H1 (cell line): ENCODE measurements around the gene TMEM121B. TPM values are rescaled to one million over a fixed set of nuclear protein-coding genes. Genes with fewer than 3 reads are reported as not detected.

ENCODE experiments used
- CTCF ChIA-PET: fragments of 300-600 bp; sonication (Branson Sonifier 250); formaldehyde crosslinking; loops from one replicate; lab custom pipeline; 2021; ENCODE audit not compliant: partially characterized antibody; lab: Charles Lee
- POLR2A ChIA-PET: fragments of 300-600 bp; sonication (Branson Sonifier 250); formaldehyde crosslinking; loops from one replicate; lab custom pipeline; 2021; ENCODE audit warnings: inconsistent platforms; ENCODE audit not compliant: partially characterized antibody; lab: Charles Lee
- DNase-seq, 2 experiments: peaks; one replicate each; pipeline versions ENCODE4 v3.0.0 to v3.0.0-alpha.2; 2010 to 2022; ENCODE audit warnings: low spot score in 2 of 2, low read depth in 1 of 2, mixed read lengths in 1 of 2
- FAIRE-seq: peaks from 2 replicates; lab custom pipeline; 2011; peaks lifted over from hg19 to GRCh38; lab: Jason Lieb, UNC
- H2AFZ ChIP-seq: 2 replicates; pipeline ENCODE4 v1.8.1; 2012; ENCODE audit warnings: low read length, inconsistent platforms
- H2AK5ac ChIP-seq: 2 replicates; pipeline ENCODE4 v1.6.1; 2013; ENCODE audit warnings: low read depth, low read length
- H2BK120ac ChIP-seq: replicated peaks from 2 replicates; pipeline ENCODE3; 2013; ENCODE audit warnings: low read depth, low read length, inconsistent platforms
- H2BK12ac ChIP-seq: 2 replicates; pipeline ENCODE4 v1.6.1; 2013; ENCODE audit warnings: low read depth, low read length
- H2BK15ac ChIP-seq: 2 replicates; pipeline ENCODE4 v1.6.1; 2013; ENCODE audit warnings: low read length
- H2BK20ac ChIP-seq: 2 replicates; pipeline ENCODE4 v1.6.1; 2013; ENCODE audit warnings: low read length
- H2BK5ac ChIP-seq: 2 replicates; pipeline ENCODE4 v1.6.1; 2013; ENCODE audit warnings: low read depth, low read length
- H3K14ac ChIP-seq: 2 replicates; pipeline ENCODE4 v1.6.1; 2013; ENCODE audit warnings: inconsistent platforms; ENCODE audit not compliant: insufficient read length
- H3K18ac ChIP-seq: 2 replicates; pipeline ENCODE4 v1.6.1; 2013; ENCODE audit warnings: low read length; ENCODE audit errors: extremely low read depth
- H3K23ac ChIP-seq: 2 replicates; pipeline ENCODE4 v1.6.1; 2013; ENCODE audit warnings: inconsistent platforms; ENCODE audit not compliant: insufficient read length
- H3K23me2 ChIP-seq: 2 replicates; pipeline ENCODE4 v1.6.1; 2013; ENCODE audit warnings: low read depth, low read length
- H3K27ac ChIP-seq: 2 replicates; pipeline ENCODE4 v1.6.1; 2011; ENCODE audit warnings: low read depth, low read length, inconsistent platforms
- H3K27me3 ChIP-seq, 4 experiments: replicated peaks in 1 of 4; 1 replicate in 1 of 4; 2 replicates in 3 of 4; pipeline versions ENCODE4 v1.6.1 to v1.8.1; 2011 to 2013; ENCODE audit warnings: low read length in 3 of 4, mild to moderate bottlenecking in 3 of 4, inconsistent platforms in 2 of 4, mixed read lengths in 2 of 4, moderate library complexity in 1 of 4; ENCODE audit not compliant: control insufficient read depth in 3 of 4, insufficient read depth in 3 of 4; ENCODE audit errors: extremely low read depth in 1 of 4
- H3K36me3 ChIP-seq, 4 experiments: 2 replicates each; pipeline versions ENCODE4 v1.6.1 to v1.8.1; 2011 to 2013; ENCODE audit warnings: mild to moderate bottlenecking in 4 of 4, low read length in 3 of 4, moderate library complexity in 2 of 4, control low read depth in 1 of 4, inconsistent platforms in 1 of 4; ENCODE audit not compliant: insufficient read depth in 4 of 4, control insufficient read depth in 2 of 4
- H3K4ac ChIP-seq: replicated peaks from 2 replicates; pipeline ENCODE3; 2013; ENCODE audit warnings: low read length, low read depth, mixed read lengths, inconsistent platforms; ENCODE audit not compliant: insufficient read length
- H3K4me1 ChIP-seq, 4 experiments: replicated peaks in 1 of 4; 1 replicate in 1 of 4; 2 replicates in 3 of 4; pipeline versions ENCODE4 v1.6.1 to v1.8.1; 2011 to 2013; ENCODE audit warnings: low read length in 3 of 4, inconsistent platforms in 2 of 4, mixed read lengths in 1 of 4; ENCODE audit not compliant: insufficient read depth in 4 of 4, control insufficient read depth in 3 of 4
- H3K4me2 ChIP-seq, 2 experiments: 2 replicates each; pipeline versions ENCODE4 v1.6.1 to v1.8.1; 2011 to 2013; ENCODE audit warnings: low read depth in 2 of 2, low read length in 2 of 2, control low read depth in 1 of 2, inconsistent platforms in 1 of 2, mild to moderate bottlenecking in 1 of 2; ENCODE audit not compliant: insufficient read depth in 1 of 2
- H3K4me3 ChIP-seq, 4 experiments: fragments of 200-600, 300-600 bp in 1 of 4; sonication (generic), shearing (Covaris generic), sonication (Bioruptor Twin) in 1 of 4; 2 replicates each; pipeline versions ENCODE4 v1.5.1 to v1.8.1; 2011 to 2016; ENCODE audit warnings: low read length in 4 of 4, low read depth in 3 of 4, control low read depth in 2 of 4, inconsistent platforms in 2 of 4, mild to moderate bottlenecking in 2 of 4, mixed read lengths in 1 of 4, moderate library complexity in 1 of 4; ENCODE audit not compliant: insufficient read depth in 2 of 4; ENCODE audit errors: extremely low read depth in 1 of 4
- H3K56ac ChIP-seq: replicated peaks from 2 replicates; pipeline ENCODE3; 2013; ENCODE audit warnings: low read depth, mild to moderate bottlenecking, mixed read lengths, low read length, inconsistent platforms; ENCODE audit not compliant: insufficient read length
- H3K79me1 ChIP-seq: 2 replicates; pipeline ENCODE4 v1.6.1; 2013; ENCODE audit warnings: low read depth, low read length, control low read depth
- H3K79me2 ChIP-seq, 2 experiments: 2 replicates each; pipeline versions ENCODE4 v1.6.1 to v1.8.1; 2012 to 2013; ENCODE audit warnings: low read length in 2 of 2, mild to moderate bottlenecking in 2 of 2, inconsistent platforms in 1 of 2; ENCODE audit not compliant: insufficient read depth in 2 of 2, control insufficient read depth in 1 of 2
- H3K9ac ChIP-seq, 4 experiments: replicated peaks in 1 of 4; 1 replicate in 1 of 4; 2 replicates in 3 of 4; pipeline versions ENCODE4 v1.6.1 to v1.8.1; 2011 to 2013; ENCODE audit warnings: low read depth in 3 of 4, low read length in 3 of 4, control low read depth in 2 of 4, mild to moderate bottlenecking in 2 of 4, moderate library complexity in 2 of 4, inconsistent platforms in 1 of 4; ENCODE audit errors: extremely low read depth in 1 of 4
- H3K9me3 ChIP-seq, 2 experiments: 2 replicates each; pipeline versions ENCODE4 v1.6.1 to v1.8.1; 2012 to 2013; ENCODE audit warnings: mild to moderate bottlenecking in 2 of 2, moderate library complexity in 2 of 2, control low read depth in 1 of 2, inconsistent platforms in 1 of 2, low read depth in 1 of 2, low read length in 1 of 2, mixed read lengths in 1 of 2; ENCODE audit not compliant: insufficient read depth in 2 of 2
- H4K20me1 ChIP-seq, 2 experiments: replicated peaks in 1 of 2; 2 replicates each; pipeline versions ENCODE3 to v1.8.1; 2011 to 2013; ENCODE audit warnings: inconsistent platforms in 2 of 2, low read length in 2 of 2, mild to moderate bottlenecking in 1 of 2; ENCODE audit not compliant: insufficient read depth in 2 of 2, control insufficient read depth in 1 of 2
- H4K5ac ChIP-seq: 2 replicates; pipeline ENCODE4 v1.6.1; 2013; ENCODE audit warnings: low read length, low read depth, mixed read lengths, inconsistent platforms; ENCODE audit not compliant: insufficient read length
- H4K8ac ChIP-seq: 2 replicates; pipeline ENCODE4 v1.8.0; 2013; ENCODE audit warnings: mild to moderate bottlenecking, moderate library complexity, low read length, inconsistent platforms; ENCODE audit not compliant: insufficient read depth; ENCODE audit errors: extremely low read depth
- H4K91ac ChIP-seq: replicated peaks from 2 replicates; pipeline ENCODE3; 2013; ENCODE audit warnings: low read length, mixed read lengths, inconsistent platforms; ENCODE audit not compliant: insufficient read length
- RNF2 ChIP-seq: fragments of 200-900, 300-1000 bp; sonication (generic); IDR thresholded peaks from 2 replicates; pipeline ENCODE4 v1.7.1; 2016; ENCODE audit warnings: borderline replicate concordance, low read depth, mild to moderate bottlenecking, antibody characterized with exemption, low read length; ENCODE audit not compliant: poor library complexity, severe bottlenecking; ENCODE audit errors: missing control alignments
- SUZ12 ChIP-seq: fragments of 200-600 bp; sonication (generic); IDR thresholded peaks from 2 replicates; pipeline ENCODE4 v1.6.1; 2012; ENCODE audit warnings: mild to moderate bottlenecking, inconsistent platforms, low read length, moderate library complexity, mixed read lengths
- WGBS, 2 experiments: shearing (Covaris generic) in 1 of 2; methylation state at CpG; one replicate each; pipeline versions ENCODE4 v1.1.6 to v1.1.7; 2013 to 2015; ENCODE audit warnings: low lambda C conversion rate in 2 of 2, mixed read lengths in 2 of 2, inconsistent platforms in 1 of 2, low coverage in 1 of 2, missing lambda C conversion rate in 1 of 2; ENCODE audit not compliant: insufficient replicate concordance in 2 of 2, insufficient coverage in 1 of 2, insufficient read length in 1 of 2; ENCODE audit errors: extremely low coverage in 1 of 2, missing lambda C conversion rate in 1 of 2; 5-methylcytosine and 5-hydroxymethylcytosine counted together
- polyA plus RNA-seq, 7 experiments: library from polyadenylated mRNA; depleted of rRNA in 3 of 7; stranded (reverse) in 5 of 7; unstranded in 2 of 7; fragments of >200 nt in 5 of 7; fragments of 200-250 nt in 2 of 7; gene quantifications; 1 replicate in 5 of 7; 2 replicates in 1 of 7; 4 replicates in 1 of 7; pipeline versions ENCODE4 v1.2.1 to v1.2.3, GENCODE V29; 2011 to 2013; ENCODE audit warnings: missing spikeins in 2 of 7, mixed read lengths in 2 of 7
- total RNA-seq: library from RNA; stranded (reverse); fragmentation: NEBNext Ultra II Directional; extraction: Animal tissue kit (Norgen Biotek cat#: 25700); gene quantifications from 2 replicates; pipeline ENCODE4 v1.2.1, GENCODE V29; 2021
- TF ChIP-seq, protein P1 (sequence below): IDR thresholded peaks from 2 replicates; pipeline ENCODE4 v1.6.1; 2012; ENCODE audit warnings: inconsistent platforms

Gene TMEM121B
- total and polyA plus RNA-seq, 2 of the 8 experiments (the other 6 are each of a cell fraction or from before 2014, with no cell fraction given) = 4.3 to 6.9 TPM

DNA sequence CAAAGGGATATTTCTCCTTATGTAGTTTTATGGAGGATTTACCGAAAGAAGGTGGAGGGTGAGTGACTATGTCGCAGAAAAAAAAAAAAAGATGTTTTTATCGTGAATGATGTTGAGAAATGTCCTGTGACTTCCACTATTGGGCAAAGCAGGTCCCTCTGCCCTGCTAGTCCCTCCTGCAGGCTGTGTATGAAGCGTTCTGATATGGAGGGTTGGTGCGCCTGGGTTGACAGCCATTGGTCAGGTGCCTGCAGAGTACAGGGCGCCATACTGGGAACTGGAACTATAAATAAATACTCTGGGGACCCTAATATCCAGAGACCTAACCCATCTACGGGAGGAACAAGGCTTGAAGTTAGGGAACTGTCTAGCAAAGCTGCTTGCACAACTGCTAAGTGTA lies 34.9 kb downstream of the TMEM121B start:
- H3K27ac ChIP-seq = no peak overlapping the region
- H2AFZ ChIP-seq = no peak overlapping the region
- H2BK5ac ChIP-seq = no peak overlapping the region
- H3K4me3 ChIP-seq = peak overlapping the region; percentile 61 to 94 (median 68); a peak in 4 of 8 replicates
- peak overlapping the region; percentile 85 to 92 for H3K4me2 ChIP-seq
- H3K4ac ChIP-seq = no peak overlapping the region
- POLR2A ChIA-PET = interaction anchor here (1.6 kb wide), 1 partner anchor 9 kb away, joined by 5 read pairs; no protein-coding TSS in a partner anchor
- H3K79me1 ChIP-seq = peaks cover 2% of the 10 kb centered on the region; the same call in 1 of the 2 replicates
- H3K56ac ChIP-seq = no peak overlapping the region
- H3K4me1 ChIP-seq = peaks cover 0 to 3% (median 2%) of the 10 kb centered on the region in 4 experiments; a peak in 4 of 7 replicates
- H3K23ac ChIP-seq = no peak overlapping the region
- H4K5ac ChIP-seq = no peak overlapping the region
- no peak overlapping the region for H2BK12ac ChIP-seq
- no peak overlapping the region for H2AK5ac ChIP-seq
- TF ChIP-seq SUZ12 (peak; percentile 13; the same call in 1 of the 2 replicates), RNF2 (no peak)
- TF ChIP-seq, protein P1, sequence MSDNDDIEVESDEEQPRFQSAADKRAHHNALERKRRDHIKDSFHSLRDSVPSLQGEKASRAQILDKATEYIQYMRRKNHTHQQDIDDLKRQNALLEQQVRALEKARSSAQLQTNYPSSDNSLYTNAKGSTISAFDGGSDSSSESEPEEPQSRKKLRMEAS = no peak
- no peaks in the 10 kb centered on the region; a peak in 1 of 4 replicates for H3K79me2 ChIP-seq
- H2BK20ac ChIP-seq = no peak overlapping the region
- DNase-seq (no peak), FAIRE-seq (no peak)
- no peak overlapping the region for H3K18ac ChIP-seq
- H3K9me3 ChIP-seq = no peaks in the 10 kb centered on the region; a peak in 1 of 4 replicates
- peaks cover 10% of the 10 kb centered on the region; the same call in 1 of the 2 replicates for H3K23me2 ChIP-seq
- H3K14ac ChIP-seq = no peak overlapping the region
- no peak overlapping the region for H3K9ac ChIP-seq
- WGBS, 2 experiments = 88% methylated on average over 7 of the region's 7 CpGs; no CpG with 5 or more reads in 1 of the 2 experiments
- no peak overlapping the region for H2BK120ac ChIP-seq
- H3K27me3 ChIP-seq = peaks cover 9 to 32% (median 18%) of the 10 kb centered on the region in 4 experiments
- peaks cover 2 to 9% of the 10 kb centered on the region in 2 experiments for H4K20me1 ChIP-seq
- H4K8ac ChIP-seq = no peak overlapping the region
- no peaks in the 10 kb centered on the region for H3K36me3 ChIP-seq
- no peak overlapping the region for H2BK15ac ChIP-seq
- CTCF ChIA-PET = interaction anchor here (2.8 kb wide), 1 partner anchor 10 kb away, joined by 17 read pairs; no protein-coding TSS in a partner anchor
- H4K91ac ChIP-seq = no peak overlapping the region
